HepG2 (cell line): Measurements from ENCODE around the gene APOM. TPM values are rescaled to one million over a fixed set of nuclear protein-coding genes. Genes with fewer than 3 reads are reported as not detected.
A peak's percentile ranks its signal among the peaks of the same experiment; 100 is the strongest.

Experiments used
- BRF2 ChIP-seq: sonication (generic); formaldehyde crosslinking; IDR thresholded peaks from 2 replicates; pipeline ENCODE4 v1.8.1; 2022; ENCODE audit warnings: mild to moderate bottlenecking, missing genetic modification reagents
- E2F1 ChIP-seq: sonication (generic); formaldehyde crosslinking; IDR thresholded peaks from 2 replicates; pipeline ENCODE4 v1.5.0; 2020; ENCODE audit warnings: missing genetic modification reagents
- ELF1 ChIP-seq: sonication (generic); formaldehyde crosslinking; IDR thresholded peaks from 2 replicates; pipeline ENCODE4 v1.4.0; 2020; ENCODE audit warnings: missing genetic modification reagents
- GABPA ChIP-seq, 2 experiments: IDR thresholded peaks; 2 replicates each; pipeline ENCODE4 v1.6.1; 2011 to 2016; ENCODE audit warnings: low read depth in 2 of 2, low read length in 1 of 2, missing biosample characterization in 1 of 2, missing genetic modification characterization in 1 of 2
- HNF1B ChIP-seq: sonication (generic); formaldehyde crosslinking; IDR thresholded peaks from 2 replicates; pipeline ENCODE4 v1.5.1; 2020; ENCODE audit warnings: mild to moderate bottlenecking, moderate library complexity, missing genetic modification reagents
- MAX ChIP-seq: IDR thresholded peaks from 2 replicates; pipeline ENCODE4 v1.6.1; 2012; ENCODE audit warnings: inconsistent platforms
- MED1 ChIP-seq: sonication (generic); formaldehyde crosslinking; IDR thresholded peaks from 2 replicates; pipeline ENCODE4 v1.4.0; 2020; ENCODE audit warnings: missing genetic modification reagents
- MEF2D ChIP-seq: sonication (generic); formaldehyde crosslinking; IDR thresholded peaks from 2 replicates; pipeline ENCODE4 v1.5.1; 2020; ENCODE audit warnings: mild to moderate bottlenecking, missing genetic modification reagents
- MEIS1 ChIP-seq: sonication (generic); formaldehyde crosslinking; IDR thresholded peaks from 2 replicates; pipeline ENCODE4 v1.9.0; 2021; ENCODE audit warnings: mild to moderate bottlenecking, missing genetic modification reagents, moderate library complexity, borderline replicate concordance
- MTF2 ChIP-seq: sonication (generic); formaldehyde crosslinking; IDR thresholded peaks from 2 replicates; pipeline ENCODE4 v1.5.0; 2020; ENCODE audit warnings: missing genetic modification reagents, borderline replicate concordance
- SRSF9 ChIP-seq: fragments of 200-400 bp; formaldehyde crosslinking; IDR thresholded peaks from 2 replicates; pipeline ENCODE4 v1.6.1; 2018; ENCODE audit warnings: borderline replicate concordance, mild to moderate bottlenecking, low read depth, low read length; ENCODE audit not compliant: insufficient read depth, poor library complexity, severe bottlenecking
- STAT5B ChIP-seq: sonication (generic); formaldehyde crosslinking; IDR thresholded peaks from 2 replicates; pipeline ENCODE4 v1.4.0; 2020; ENCODE audit warnings: missing genetic modification reagents
- TARDBP ChIP-seq: sonication (generic); formaldehyde crosslinking; IDR thresholded peaks from 2 replicates; pipeline ENCODE4 v1.8.0; 2022; ENCODE audit warnings: mild to moderate bottlenecking, missing genetic modification reagents
- YEATS2 ChIP-seq: sonication (generic); formaldehyde crosslinking; IDR thresholded peaks from 2 replicates; pipeline ENCODE4 v1.4.0; 2020; ENCODE audit warnings: missing genetic modification reagents, borderline replicate concordance
- ZBED4 ChIP-seq: sonication (generic); formaldehyde crosslinking; IDR thresholded peaks from 2 replicates; pipeline ENCODE4 v1.4.0; 2020; ENCODE audit warnings: missing genetic modification reagents, borderline replicate concordance
- ZEB1 ChIP-seq: IDR thresholded peaks from 2 replicates; pipeline ENCODE4 v1.6.1; 2012; ENCODE audit warnings: mild to moderate bottlenecking, low read depth, inconsistent platforms; ENCODE audit not compliant: insufficient replicate concordance
- ZNF260 ChIP-seq: sonication (generic); formaldehyde crosslinking; IDR thresholded peaks from 2 replicates; pipeline ENCODE4 v1.4.0; 2020; ENCODE audit warnings: missing genetic modification reagents, low read depth, mild to moderate bottlenecking, borderline replicate concordance
- ZNF543 ChIP-seq: sonication (generic); formaldehyde crosslinking; IDR thresholded peaks from 2 replicates; pipeline ENCODE4 v1.4.0; 2020; ENCODE audit warnings: mild to moderate bottlenecking, missing genetic modification reagents
- polyA plus RNA-seq, 8 experiments: library from polyadenylated mRNA; depleted of rRNA in 3 of 8; stranded (reverse) in 7 of 8; unstranded in 1 of 8; fragments of >200 nt; fragmentation: Illumina TruSeq in 4 of 8; extraction: Trizol in 4 of 8; gene quantifications; 2 replicates each; pipeline versions ENCODE4 v1.2.1 to v1.2.3, GENCODE V29; 2011 to 2016; ENCODE audit warnings: low read depth in 4 of 8, missing spikeins in 1 of 8, mixed read lengths in 1 of 8; ENCODE audit not compliant: insufficient read depth in 1 of 8
- total RNA-seq, 5 experiments: library from RNA; depleted of rRNA; stranded (reverse); fragments of >200 nt; fragmentation: Illumina TruSeq; extraction: Trizol; gene quantifications; 2 replicates each; pipeline ENCODE4 v1.2.3, GENCODE V29; 2016; ENCODE audit warnings: low read depth in 1 of 5

Gene APOM
- total and polyA plus RNA-seq, 2 of the 13 experiments (the other 11 are each of a cell fraction or from before 2014, with no cell fraction given) = 98.2 to 1,140 TPM

- TF ChIP-seq GABPA (IDR thresholded peaks at IDR 0.05; ENCODE audit: low read depth, low read length) = no peak
- TF ChIP-seq GABPA (CRISPR knock-in tag; IDR thresholded peaks at IDR 0.05; ENCODE audit: low read depth) = no peak
- TF ChIP-seq HNF1B (CRISPR knock-in tag) = no peak
- no peak; the same call in none of the 2 replicates for TF ChIP-seq MED1 (CRISPR knock-in tag)
- peak; percentile 37 for TF ChIP-seq MEF2D (CRISPR knock-in tag)
- TF ChIP-seq YEATS2 (CRISPR knock-in tag) = no peak
- no peak; the same call in none of the 2 replicates for TF ChIP-seq MEIS1
- no peak for TF ChIP-seq STAT5B (CRISPR knock-in tag)
- no peak for TF ChIP-seq BRF2 (CRISPR knock-in tag)
- TF ChIP-seq MAX = no peak
- TF ChIP-seq ELF1 = peak; percentile 61; the same call in 1 of the 2 replicates
- TF ChIP-seq SRSF9 = no peak
- no peak for TF ChIP-seq E2F1 (CRISPR knock-in tag)
- TF ChIP-seq ZBED4 (CRISPR knock-in tag) = no peak
- no peak for TF ChIP-seq ZEB1
- no peak for TF ChIP-seq ZNF260 (CRISPR knock-in tag)
- no peak for TF ChIP-seq TARDBP (CRISPR knock-in tag)
- TF ChIP-seq MTF2 (CRISPR knock-in tag) = 0 out of 2 replicates have a peak, but pooled peaks have one; percentile 53
- no peak for TF ChIP-seq ZNF543
These were observed 2.6 kb upstream of the APOM start (continued) for GRCh38 chr6:31652925-31653724.
